ENCODE results near the gene HMX2. TPM values are rescaled to one million over a fixed set of nuclear protein-coding genes. Genes with fewer than 3 reads are reported as not detected.
A peak's percentile ranks its signal among the peaks of the same experiment; 100 is the strongest.

The HMX2 gene
- total RNA-seq, 1 experiment from 2014 or later: 2.7 TPM

DNA sequence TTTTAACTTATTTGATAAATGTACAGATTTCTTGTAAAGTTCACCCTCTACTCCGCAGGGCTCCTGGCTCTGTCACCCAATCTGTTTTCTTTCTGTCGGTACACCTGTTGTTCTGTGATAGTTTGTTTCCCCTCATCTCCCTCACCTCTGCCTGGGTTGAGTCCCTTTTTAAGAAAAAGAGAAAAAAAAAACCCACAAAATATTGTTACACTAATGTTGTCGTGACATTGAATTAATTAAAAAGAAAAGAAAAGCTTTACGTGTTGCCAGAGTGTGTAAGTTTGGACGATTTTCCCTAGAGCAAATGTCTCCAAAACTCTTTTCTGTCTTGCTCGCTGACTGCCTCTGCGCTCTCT is 8.8 kb upstream of the HMX2 start:
- CTCF ChIA-PET: interaction anchor here (0.5 kb wide), 1 partner anchor 419 kb away, joined by 4 read pairs; no protein-coding TSS in a partner anchor
- Histone ChIP-seq H3K4me3 (ENCODE audit: low read depth in 2 of 2, low read length in 2 of 2) (peak overlapping the region; percentile 31 to 56), H3K4me1 (ENCODE audit: control insufficient read depth, insufficient read depth, low read length) (peaks cover 18% of the 10 kb centered on the region), H3K27me3 (ENCODE audit: control insufficient read depth, insufficient read depth, low read length) (no peaks in the 10 kb centered on the region; the same call in 1 of the 2 replicates), H3K27ac (ENCODE audit: low read length) (peak overlapping the region; percentile 76), H3K9me3 (ENCODE audit: control insufficient read depth, insufficient read depth, low read depth, low read length) (no peaks in the 10 kb centered on the region), H3K36me3 (ENCODE audit: control insufficient read depth, insufficient read depth, low read length) (0 out of 2 replicates have a peak, but pooled peaks cover 3% of the 10 kb centered on the region)
- BruUV-seq (replicated peaks): no TSS peak
- intact Hi-C loops (cut with micrococcal nuclease; ENCODE audit: unreplicated experiment): no loop called here
- TF ChIP-seq SIN3A (IDR thresholded peaks at IDR 0.05; ENCODE audit: borderline replicate concordance, insufficient read depth, low read depth, low read length): no peak
- TF ChIP-seq CTCF (IDR thresholded peaks at IDR 0.05): no peak
- no peak for TF ChIP-seq TCF7L2 (IDR thresholded peaks at IDR 0.05; ENCODE audit: low read depth, low read length)
- TF ChIP-seq, protein P1, sequence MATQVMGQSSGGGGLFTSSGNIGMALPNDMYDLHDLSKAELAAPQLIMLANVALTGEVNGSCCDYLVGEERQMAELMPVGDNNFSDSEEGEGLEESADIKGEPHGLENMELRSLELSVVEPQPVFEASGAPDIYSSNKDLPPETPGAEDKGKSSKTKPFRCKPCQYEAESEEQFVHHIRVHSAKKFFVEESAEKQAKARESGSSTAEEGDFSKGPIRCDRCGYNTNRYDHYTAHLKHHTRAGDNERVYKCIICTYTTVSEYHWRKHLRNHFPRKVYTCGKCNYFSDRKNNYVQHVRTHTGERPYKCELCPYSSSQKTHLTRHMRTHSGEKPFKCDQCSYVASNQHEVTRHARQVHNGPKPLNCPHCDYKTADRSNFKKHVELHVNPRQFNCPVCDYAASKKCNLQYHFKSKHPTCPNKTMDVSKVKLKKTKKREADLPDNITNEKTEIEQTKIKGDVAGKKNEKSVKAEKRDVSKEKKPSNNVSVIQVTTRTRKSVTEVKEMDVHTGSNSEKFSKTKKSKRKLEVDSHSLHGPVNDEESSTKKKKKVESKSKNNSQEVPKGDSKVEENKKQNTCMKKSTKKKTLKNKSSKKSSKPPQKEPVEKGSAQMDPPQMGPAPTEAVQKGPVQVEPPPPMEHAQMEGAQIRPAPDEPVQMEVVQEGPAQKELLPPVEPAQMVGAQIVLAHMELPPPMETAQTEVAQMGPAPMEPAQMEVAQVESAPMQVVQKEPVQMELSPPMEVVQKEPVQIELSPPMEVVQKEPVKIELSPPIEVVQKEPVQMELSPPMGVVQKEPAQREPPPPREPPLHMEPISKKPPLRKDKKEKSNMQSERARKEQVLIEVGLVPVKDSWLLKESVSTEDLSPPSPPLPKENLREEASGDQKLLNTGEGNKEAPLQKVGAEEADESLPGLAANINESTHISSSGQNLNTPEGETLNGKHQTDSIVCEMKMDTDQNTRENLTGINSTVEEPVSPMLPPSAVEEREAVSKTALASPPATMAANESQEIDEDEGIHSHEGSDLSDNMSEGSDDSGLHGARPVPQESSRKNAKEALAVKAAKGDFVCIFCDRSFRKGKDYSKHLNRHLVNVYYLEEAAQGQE (IDR thresholded peaks at IDR 0.05; ENCODE audit: insufficient read depth in 1 of 2, low read depth in 2 of 2, low read length in 1 of 2): no peak
- no peak for TF ChIP-seq POLR2AphosphoS5 (IDR thresholded peaks at IDR 0.05; ENCODE audit: low read depth, low read length)
- DNase-seq (ENCODE audit: low read depth, low spot score): no peak
- POLR2A ChIA-PET: no interaction called here
- in situ Hi-C loops (cut with HindIII; ENCODE audit: low pct_unique_long_range_greater_than_20kb, low sequenced_read_pairs): no loop called here
- ATAC-seq: no peak

DNA sequence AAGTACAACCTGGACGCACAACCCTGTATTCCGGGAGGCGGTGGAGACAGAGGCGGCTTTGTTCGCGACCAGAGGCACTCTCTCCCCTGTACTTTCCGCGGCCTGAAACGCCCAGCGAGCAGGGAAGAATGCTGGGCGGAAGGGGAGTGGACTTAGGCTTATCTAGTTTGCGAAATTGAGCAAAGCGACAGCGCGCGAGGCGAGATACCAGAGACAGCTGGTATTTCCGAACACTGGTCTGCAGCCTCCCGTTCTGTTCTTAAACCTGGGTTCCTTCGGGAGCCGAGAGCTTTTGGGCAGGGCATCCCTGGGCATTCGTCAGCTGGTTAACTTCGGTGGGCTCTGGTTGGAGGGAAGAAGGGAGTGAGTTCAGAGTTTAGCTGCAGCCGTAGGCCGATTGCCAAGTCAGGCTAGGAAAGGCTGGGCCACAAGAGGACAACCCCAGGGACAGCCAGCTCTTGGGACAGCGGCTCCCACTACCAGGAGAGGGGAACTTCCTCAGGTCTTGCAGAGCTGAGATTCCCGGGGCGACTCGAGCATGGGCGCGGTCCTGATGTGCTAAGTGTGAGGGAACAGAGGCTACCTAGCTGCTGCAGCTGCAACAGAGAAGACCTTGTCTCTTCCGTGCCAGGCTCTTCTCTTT is 8.3 kb upstream of the HMX2 start:
- no TSS peak for BruUV-seq (replicated peaks)
- H3K4me1 ChIP-seq (ENCODE audit: control insufficient read depth, insufficient read depth, low read length): peaks cover 22% of the 10 kb centered on the region
- H3K36me3 ChIP-seq (ENCODE audit: control insufficient read depth, insufficient read depth, low read length): 0 out of 2 replicates have a peak, but pooled peaks cover 3% of the 10 kb centered on the region
- TF ChIP-seq POLR2AphosphoS5 (IDR thresholded peaks at IDR 0.05; ENCODE audit: low read depth, low read length) (no peak), CTCF (IDR thresholded peaks at IDR 0.05) (no peak), TCF7L2 (IDR thresholded peaks at IDR 0.05; ENCODE audit: low read depth, low read length) (no peak), SIN3A (IDR thresholded peaks at IDR 0.05; ENCODE audit: borderline replicate concordance, insufficient read depth, low read depth, low read length) (no peak)
- TF ChIP-seq, protein P1 (IDR thresholded peaks at IDR 0.05; ENCODE audit: insufficient read depth in 1 of 2, low read depth in 2 of 2, low read length in 1 of 2): no peak
- peak overlapping the region; percentile 76 for H3K27ac ChIP-seq (ENCODE audit: low read length)
- no peaks in the 10 kb centered on the region; the same call in 1 of the 2 replicates for H3K27me3 ChIP-seq (ENCODE audit: control insufficient read depth, insufficient read depth, low read length)
- H3K4me3 ChIP-seq (ENCODE audit: low read depth in 2 of 2, low read length in 2 of 2): peak overlapping the region; percentile 31 to 56
- in situ Hi-C loops (cut with HindIII; ENCODE audit: low pct_unique_long_range_greater_than_20kb, low sequenced_read_pairs) (no loop called here), intact Hi-C loops (cut with micrococcal nuclease; ENCODE audit: unreplicated experiment) (no loop called here)
- ChIA-PET CTCF (interaction anchor here (0.8 kb wide), 1 partner anchor 96 kb away, joined by 3 read pairs; no protein-coding TSS in a partner anchor), POLR2A (no interaction called here)
- DNase-seq (ENCODE audit: low read depth, low spot score) (no peak), ATAC-seq (peak; percentile 59)
- no peaks in the 10 kb centered on the region for H3K9me3 ChIP-seq (ENCODE audit: control insufficient read depth, insufficient read depth, low read depth, low read length)

Measured in Panc1 (cell line).